ENCODE results near the gene CCDC158. TPM values are rescaled to one million over a fixed set of nuclear protein-coding genes. Genes with fewer than 3 reads are reported as not detected.

The CCDC158 gene
- polyA plus RNA-seq, 3 donors = not detected

DNA sequence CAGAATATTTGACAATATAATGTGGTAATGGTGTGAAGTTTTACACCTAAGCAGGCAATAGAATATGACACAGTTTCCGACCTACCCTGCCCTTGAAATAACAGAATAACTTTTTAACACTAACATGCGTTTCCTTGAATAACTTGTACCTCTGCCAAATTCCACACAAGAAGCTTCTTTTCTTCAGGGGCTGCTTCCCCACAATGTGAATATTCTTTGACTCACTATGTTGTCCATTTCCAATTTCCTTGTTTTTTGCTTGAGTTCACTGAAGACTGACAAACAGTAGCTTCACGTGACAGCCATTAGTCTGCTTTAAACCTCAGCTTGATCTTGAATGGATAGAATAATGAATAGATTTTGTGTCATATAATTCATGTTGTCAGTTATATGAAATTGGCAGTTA, 28.4 kb upstream of the CCDC158 start:
- Mint-ChIP-seq H3K4me1 (no peaks in the 10 kb centered on the region), H3K36me3 (no peaks in the 10 kb centered on the region), H3K27ac (no peak overlapping the region), H3K9me3 (no peaks in the 10 kb centered on the region), H3K27me3 (ENCODE audit: low read depth in 3 of 3) (peaks cover 0 to 3% (median 2%) of the 10 kb centered on the region in 3 donors), H3K4me3 (no peak overlapping the region)
- TF ChIP-seq, protein P1, sequence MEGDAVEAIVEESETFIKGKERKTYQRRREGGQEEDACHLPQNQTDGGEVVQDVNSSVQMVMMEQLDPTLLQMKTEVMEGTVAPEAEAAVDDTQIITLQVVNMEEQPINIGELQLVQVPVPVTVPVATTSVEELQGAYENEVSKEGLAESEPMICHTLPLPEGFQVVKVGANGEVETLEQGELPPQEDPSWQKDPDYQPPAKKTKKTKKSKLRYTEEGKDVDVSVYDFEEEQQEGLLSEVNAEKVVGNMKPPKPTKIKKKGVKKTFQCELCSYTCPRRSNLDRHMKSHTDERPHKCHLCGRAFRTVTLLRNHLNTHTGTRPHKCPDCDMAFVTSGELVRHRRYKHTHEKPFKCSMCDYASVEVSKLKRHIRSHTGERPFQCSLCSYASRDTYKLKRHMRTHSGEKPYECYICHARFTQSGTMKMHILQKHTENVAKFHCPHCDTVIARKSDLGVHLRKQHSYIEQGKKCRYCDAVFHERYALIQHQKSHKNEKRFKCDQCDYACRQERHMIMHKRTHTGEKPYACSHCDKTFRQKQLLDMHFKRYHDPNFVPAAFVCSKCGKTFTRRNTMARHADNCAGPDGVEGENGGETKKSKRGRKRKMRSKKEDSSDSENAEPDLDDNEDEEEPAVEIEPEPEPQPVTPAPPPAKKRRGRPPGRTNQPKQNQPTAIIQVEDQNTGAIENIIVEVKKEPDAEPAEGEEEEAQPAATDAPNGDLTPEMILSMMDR (IDR thresholded peaks at IDR 0.05) = no peak
- H3K27ac ChIP-seq (ENCODE audit: low read depth in 1 of 2, low read length in 2 of 2) = no peak overlapping the region
- H3K4me1 ChIP-seq (ENCODE audit: control insufficient read depth in 1 of 2, insufficient read depth in 2 of 2, low read length in 2 of 2) = no peaks in the 10 kb centered on the region
- no peak overlapping the region for H3K4me3 ChIP-seq (replicated peaks in 1 of 3; ENCODE audit: low read depth in 2 of 3, low read length in 3 of 3)
- no peak for DNase-seq
- no peak overlapping the region for H3K9ac ChIP-seq (ENCODE audit: insufficient read depth, low read length, poor library complexity, severe bottlenecking)
- no peaks in the 10 kb centered on the region for H3K36me3 ChIP-seq (replicated peaks in 1 of 2; ENCODE audit: control insufficient read depth in 1 of 2, insufficient read depth in 2 of 2, low read length in 2 of 2)
- no peaks in the 10 kb centered on the region for H3K9me3 ChIP-seq (replicated peaks in 1 of 2; ENCODE audit: control insufficient read depth in 1 of 2, insufficient read depth in 1 of 2, low read length in 2 of 2)
- no peaks in the 10 kb centered on the region for H3K27me3 ChIP-seq (ENCODE audit: control insufficient read depth in 2 of 2, insufficient read depth in 2 of 2, low read length in 2 of 2)
- intact Hi-C loops (cut with micrococcal nuclease) = no loop called here
- no peak overlapping the region for H3K4me2 ChIP-seq (replicated peaks; ENCODE audit: extremely low read depth, low read length, poor library complexity, severe bottlenecking)
- H2AFZ ChIP-seq (ENCODE audit: insufficient read depth, low read depth, low read length, poor library complexity, severe bottlenecking) = no peak overlapping the region
- WGBS (ENCODE audit: insufficient coverage) = 67% methylated on average over 1 of the region's 3 CpGs
- no peaks in the 10 kb centered on the region for H3K79me2 ChIP-seq (ENCODE audit: insufficient read depth, low read length)
- no peaks in the 10 kb centered on the region for H4K20me1 ChIP-seq (ENCODE audit: insufficient read depth, low read length)

DNA sequence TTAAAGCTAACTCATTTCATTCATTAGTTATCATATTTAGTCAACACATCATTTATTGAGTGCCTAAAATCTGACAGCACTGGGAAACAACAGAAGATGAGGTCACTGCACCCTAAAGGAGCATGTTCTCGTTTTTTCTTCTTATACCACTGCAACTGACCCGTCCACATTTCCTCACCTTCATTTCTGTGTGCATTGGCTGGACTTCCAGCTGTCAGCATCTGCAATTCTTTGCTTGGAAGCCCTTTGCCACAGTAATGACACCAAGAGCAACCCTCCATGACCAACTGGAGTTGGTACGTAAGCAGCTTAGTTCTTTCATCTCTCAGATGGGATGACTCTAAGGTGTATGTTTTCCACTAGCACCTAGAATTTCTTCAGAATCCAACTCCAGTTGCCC, 27.3 kb upstream of the CCDC158 start:
- Histone ChIP-seq H3K4me2 (replicated peaks; ENCODE audit: extremely low read depth, low read length, poor library complexity, severe bottlenecking) (no peak overlapping the region), H3K9me3 (replicated peaks in 1 of 2; ENCODE audit: control insufficient read depth in 1 of 2, insufficient read depth in 1 of 2, low read length in 2 of 2) (no peaks in the 10 kb centered on the region)
- TF ChIP-seq, protein P1 (IDR thresholded peaks at IDR 0.05) = no peak

More for the DNA sequence above, 27.3 kb upstream of the CCDC158 start:
- Mint-ChIP-seq H3K4me1 (no peaks in the 10 kb centered on the region), H3K27me3 (ENCODE audit: low read depth in 3 of 3) (peaks cover 0 to 5% (median 2%) of the 10 kb centered on the region in 3 donors), H3K36me3 (no peaks in the 10 kb centered on the region), H3K4me3 (no peak overlapping the region), H3K27ac (no peak overlapping the region), H3K9me3 (no peaks in the 10 kb centered on the region)
- Histone ChIP-seq H3K79me2 (ENCODE audit: insufficient read depth, low read length) (no peaks in the 10 kb centered on the region), H3K4me3 (replicated peaks in 1 of 3; ENCODE audit: low read depth in 2 of 3, low read length in 3 of 3) (no peak overlapping the region), H4K20me1 (ENCODE audit: insufficient read depth, low read length) (no peaks in the 10 kb centered on the region), H3K4me1 (ENCODE audit: control insufficient read depth in 1 of 2, insufficient read depth in 2 of 2, low read length in 2 of 2) (no peaks in the 10 kb centered on the region), H3K36me3 (replicated peaks in 1 of 2; ENCODE audit: control insufficient read depth in 1 of 2, insufficient read depth in 2 of 2, low read length in 2 of 2) (no peaks in the 10 kb centered on the region), H2AFZ (ENCODE audit: insufficient read depth, low read depth, low read length, poor library complexity, severe bottlenecking) (no peak overlapping the region), H3K27ac (ENCODE audit: low read depth in 1 of 2, low read length in 2 of 2) (no peak overlapping the region), H3K27me3 (ENCODE audit: control insufficient read depth in 2 of 2, insufficient read depth in 2 of 2, low read length in 2 of 2) (no peaks in the 10 kb centered on the region), H3K9ac (ENCODE audit: insufficient read depth, low read length, poor library complexity, severe bottlenecking) (no peak overlapping the region)
- intact Hi-C loops (cut with micrococcal nuclease) = no loop called here
- 92% methylated on average over 3 of the region's 3 CpGs for WGBS (ENCODE audit: insufficient coverage)
- DNase-seq = no peak
